ENCODE measurements around the gene MAP3K7. TPM values are rescaled to one million over a fixed set of nuclear protein-coding genes. Genes with fewer than 3 reads are reported as not detected.

MAP3K7 gene
- total RNA-seq, 1 experiment from 2014 or later: 31.9 TPM

- H3F3A ChIP-seq (ENCODE audit: insufficient read depth, low read depth): no peaks in the 10 kb centered on the region
- 0 out of 2 replicates have a peak, but pooled peaks cover 5% of the 10 kb centered on the region for H3K79me2 ChIP-seq (ENCODE audit: low read depth)
- no peaks in the 10 kb centered on the region for H3K36me3 ChIP-seq (ENCODE audit: low read depth)
- H3K9me2 ChIP-seq (ENCODE audit: insufficient read depth): no peaks in the 10 kb centered on the region
- no peaks in the 10 kb centered on the region for H3K27me3 ChIP-seq (ENCODE audit: insufficient read depth, low read depth)
- POLR2A ChIA-PET (ENCODE audit: unreplicated experiment): interaction anchor here (0.6 kb wide), 1 partner anchor 1649 kb away, joined by 3 read pairs; no protein-coding TSS in a partner anchor
- no peaks in the 10 kb centered on the region for H3K4me1 ChIP-seq (replicated peaks; ENCODE audit: insufficient read depth)
- DNase-seq: no peak
- CTCF ChIA-PET: no interaction called here
- H3K4me2 ChIP-seq: no peak overlapping the region
- H3K4me3 ChIP-seq: no peak overlapping the region
- no peaks in the 10 kb centered on the region for H3K9me3 ChIP-seq (ENCODE audit: insufficient read depth, low read depth)
- no TSS peak for BruUV-seq (replicated peaks)
- H3K27ac ChIP-seq: no peak overlapping the region
- H4K20me1 ChIP-seq (ENCODE audit: insufficient read depth): peaks cover 11% of the 10 kb centered on the region; the same call in 1 of the 2 replicates
- H2AFZ ChIP-seq: no peak overlapping the region
- TF ChIP-seq CTCF (conservative IDR thresholded peaks at IDR 0.05) (no peak), EZH2 (IDR thresholded peaks at IDR 0.05; ENCODE audit: low read depth) (no peak)
- intact Hi-C loops (cut with micrococcal nuclease; ENCODE audit: unreplicated experiment): no loop called here
These were observed 12.3 kb downstream of the MAP3K7 start for GRCh38 chr6:90574610-90575009.

- Histone ChIP-seq H3K36me3 (ENCODE audit: low read depth) (no peaks in the 10 kb centered on the region; the same call in 1 of the 2 replicates), H3F3A (ENCODE audit: insufficient read depth, low read depth) (no peaks in the 10 kb centered on the region), H3K9me2 (ENCODE audit: insufficient read depth) (no peaks in the 10 kb centered on the region), H3K4me2 (no peak overlapping the region), H3K27ac (no peak overlapping the region), H2AFZ (no peak overlapping the region), H3K9me3 (ENCODE audit: insufficient read depth, low read depth) (no peaks in the 10 kb centered on the region), H4K20me1 (ENCODE audit: insufficient read depth) (peaks cover 3% of the 10 kb centered on the region; the same call in 1 of the 2 replicates), H3K27me3 (ENCODE audit: insufficient read depth, low read depth) (no peaks in the 10 kb centered on the region), H3K4me3 (no peak overlapping the region), H3K79me2 (ENCODE audit: low read depth) (no peaks in the 10 kb centered on the region; the same call in 1 of the 2 replicates), H3K4me1 (replicated peaks; ENCODE audit: insufficient read depth) (no peaks in the 10 kb centered on the region)
- no peak for DNase-seq
- no TSS peak for BruUV-seq (replicated peaks)
- CTCF ChIA-PET: no interaction called here
- intact Hi-C loops (cut with micrococcal nuclease; ENCODE audit: unreplicated experiment): no loop called here
- POLR2A ChIA-PET (ENCODE audit: unreplicated experiment): no interaction called here
- TF ChIP-seq CTCF (conservative IDR thresholded peaks at IDR 0.05) (no peak), EZH2 (IDR thresholded peaks at IDR 0.05; ENCODE audit: low read depth) (no peak)
These were observed 13.2 kb downstream of the MAP3K7 start for GRCh38 chr6:90573624-90574023.

- Histone ChIP-seq H3K27ac (no peak overlapping the region), H3K4me2 (no peak overlapping the region), H3K36me3 (ENCODE audit: low read depth) (no peaks in the 10 kb centered on the region; the same call in 1 of the 2 replicates), H4K20me1 (ENCODE audit: insufficient read depth) (peaks cover 3% of the 10 kb centered on the region; the same call in 1 of the 2 replicates), H3K9me2 (ENCODE audit: insufficient read depth) (no peaks in the 10 kb centered on the region), H3K4me1 (replicated peaks; ENCODE audit: insufficient read depth) (no peaks in the 10 kb centered on the region), H3K79me2 (ENCODE audit: low read depth) (no peaks in the 10 kb centered on the region; the same call in 1 of the 2 replicates), H3K27me3 (ENCODE audit: insufficient read depth, low read depth) (no peaks in the 10 kb centered on the region), H3K4me3 (no peak overlapping the region), H2AFZ (no peak overlapping the region), H3K9me3 (ENCODE audit: insufficient read depth, low read depth) (no peaks in the 10 kb centered on the region), H3F3A (ENCODE audit: insufficient read depth, low read depth) (no peaks in the 10 kb centered on the region)
- CTCF ChIA-PET: no interaction called here
- no peak for TF ChIP-seq CTCF (conservative IDR thresholded peaks at IDR 0.05)
- TF ChIP-seq EZH2 (IDR thresholded peaks at IDR 0.05; ENCODE audit: low read depth): no peak
- POLR2A ChIA-PET (ENCODE audit: unreplicated experiment): no interaction called here
- intact Hi-C loops (cut with micrococcal nuclease; ENCODE audit: unreplicated experiment): no loop called here
- DNase-seq: no peak
- no TSS peak for BruUV-seq (replicated peaks)
These were observed 14.0 kb downstream of the MAP3K7 start for GRCh38 chr6:90572856-90573255.
